ENCODE results near the gene SNCAIP. TPM values are rescaled to one million over a fixed set of nuclear protein-coding genes. Genes with fewer than 3 reads are reported as not detected.
"Not testable (repeated sequence)": the region's sequence is repeated elsewhere in the genome, so short reads cannot be mapped to it uniquely, and the experiment has no call there.

The SNCAIP gene
- polyA plus RNA-seq, 1 experiment: 12.3 TPM

- peak; percentile 18 for DNase-seq (ENCODE audit: low read depth, low spot score)
- CTCF ChIA-PET: interaction anchor here (1.2 kb wide), 1 partner anchor 284 kb away, joined by 3 read pairs; no protein-coding TSS in a partner anchor
- H3K27ac ChIP-seq (ENCODE audit: low read depth, low read length): no peak overlapping the region
- no peaks in the 10 kb centered on the region for H3K9me3 ChIP-seq (ENCODE audit: control insufficient read depth, insufficient read depth, low read length)
- POLR2A ChIA-PET: no interaction called here
- TF ChIP-seq CTCF (IDR thresholded peaks at IDR 0.05; ENCODE audit: low read depth, low read length): no peak
- H3K4me3 ChIP-seq (ENCODE audit: low read depth, low read length): no peak overlapping the region
- H3K27me3 ChIP-seq (ENCODE audit: control insufficient read depth, insufficient read depth, low read length): no peaks in the 10 kb centered on the region
These were observed 166.9 kb downstream of the SNCAIP start for GRCh38 chr5:122478741-122479442.

- no peaks in the 10 kb centered on the region for H3K27me3 ChIP-seq (ENCODE audit: control insufficient read depth, insufficient read depth, low read length)
- POLR2A ChIA-PET: no interaction called here
- H3K4me3 ChIP-seq (ENCODE audit: low read depth, low read length): no peak overlapping the region
- no peak for DNase-seq (ENCODE audit: low read depth, low spot score)
- no peak for TF ChIP-seq CTCF (IDR thresholded peaks at IDR 0.05; ENCODE audit: low read depth, low read length)
- no peaks in the 10 kb centered on the region for H3K9me3 ChIP-seq (ENCODE audit: control insufficient read depth, insufficient read depth, low read length)
- CTCF ChIA-PET: no interaction called here
- no peak overlapping the region for H3K27ac ChIP-seq (ENCODE audit: low read depth, low read length)
These were observed 168.1 kb downstream of the SNCAIP start for GRCh38 chr5:122480146-122480545.

- Histone ChIP-seq H3K27ac (ENCODE audit: low read depth, low read length) (no peak overlapping the region), H3K27me3 (ENCODE audit: control insufficient read depth, insufficient read depth, low read length) (no peaks in the 10 kb centered on the region), H3K9me3 (ENCODE audit: control insufficient read depth, insufficient read depth, low read length) (no peaks in the 10 kb centered on the region), H3K4me3 (ENCODE audit: low read depth, low read length) (no peak overlapping the region)
- no peak for DNase-seq (ENCODE audit: low read depth, low spot score)
- ChIA-PET CTCF (interaction anchor here (0.9 kb wide), 1 partner anchor 69 kb away, joined by 3 read pairs; no protein-coding TSS in a partner anchor), POLR2A (no interaction called here)
- no peak for TF ChIP-seq CTCF (IDR thresholded peaks at IDR 0.05; ENCODE audit: low read depth, low read length)
These were observed 172.1 kb downstream of the SNCAIP start for GRCh38 chr5:122484103-122484502.

- CTCF ChIA-PET: interaction anchor here (0.8 kb wide), 1 partner anchor 289 kb away, joined by 4 read pairs; no protein-coding TSS in a partner anchor
- no peak for TF ChIP-seq CTCF (IDR thresholded peaks at IDR 0.05; ENCODE audit: low read depth, low read length)
- no peaks in the 10 kb centered on the region for H3K27me3 ChIP-seq (ENCODE audit: control insufficient read depth, insufficient read depth, low read length)
- H3K4me3 ChIP-seq (ENCODE audit: low read depth, low read length): no peak overlapping the region
- no peak for DNase-seq (ENCODE audit: low read depth, low spot score)
- no peak overlapping the region for H3K27ac ChIP-seq (ENCODE audit: low read depth, low read length)
- POLR2A ChIA-PET: no interaction called here
- H3K9me3 ChIP-seq (ENCODE audit: control insufficient read depth, insufficient read depth, low read length): no peaks in the 10 kb centered on the region
These were observed 173.2 kb downstream of the SNCAIP start for GRCh38 chr5:122485226-122485625.

- CTCF ChIA-PET; POLR2A ChIA-PET; DNase-seq (ENCODE audit: low read depth, low spot score): not testable (repeated sequence)
These were observed 174.6 kb downstream of the SNCAIP start for GRCh38 chr5:122486616-122487015.

More at GRCh38 chr5:122486616-122487015, 174.6 kb downstream of the SNCAIP start:
- not testable (repeated sequence) for H3K4me3 ChIP-seq (ENCODE audit: low read depth, low read length); H3K27me3 ChIP-seq (ENCODE audit: control insufficient read depth, insufficient read depth, low read length); H3K9me3 ChIP-seq (ENCODE audit: control insufficient read depth, insufficient read depth, low read length); H3K27ac ChIP-seq (ENCODE audit: low read depth, low read length)
